CD4-positive, alpha-beta T cell treated with Interferon alpha-2 for 1 hour (primary cell): ENCODE results near the gene MSMB.

ENCODE experiments used
- DNase-seq, 2 donors: peaks; one replicate each; pipeline ENCODE4 v3.0.0-alpha.2; 2020 to 2022

MSMB gene

DNA sequence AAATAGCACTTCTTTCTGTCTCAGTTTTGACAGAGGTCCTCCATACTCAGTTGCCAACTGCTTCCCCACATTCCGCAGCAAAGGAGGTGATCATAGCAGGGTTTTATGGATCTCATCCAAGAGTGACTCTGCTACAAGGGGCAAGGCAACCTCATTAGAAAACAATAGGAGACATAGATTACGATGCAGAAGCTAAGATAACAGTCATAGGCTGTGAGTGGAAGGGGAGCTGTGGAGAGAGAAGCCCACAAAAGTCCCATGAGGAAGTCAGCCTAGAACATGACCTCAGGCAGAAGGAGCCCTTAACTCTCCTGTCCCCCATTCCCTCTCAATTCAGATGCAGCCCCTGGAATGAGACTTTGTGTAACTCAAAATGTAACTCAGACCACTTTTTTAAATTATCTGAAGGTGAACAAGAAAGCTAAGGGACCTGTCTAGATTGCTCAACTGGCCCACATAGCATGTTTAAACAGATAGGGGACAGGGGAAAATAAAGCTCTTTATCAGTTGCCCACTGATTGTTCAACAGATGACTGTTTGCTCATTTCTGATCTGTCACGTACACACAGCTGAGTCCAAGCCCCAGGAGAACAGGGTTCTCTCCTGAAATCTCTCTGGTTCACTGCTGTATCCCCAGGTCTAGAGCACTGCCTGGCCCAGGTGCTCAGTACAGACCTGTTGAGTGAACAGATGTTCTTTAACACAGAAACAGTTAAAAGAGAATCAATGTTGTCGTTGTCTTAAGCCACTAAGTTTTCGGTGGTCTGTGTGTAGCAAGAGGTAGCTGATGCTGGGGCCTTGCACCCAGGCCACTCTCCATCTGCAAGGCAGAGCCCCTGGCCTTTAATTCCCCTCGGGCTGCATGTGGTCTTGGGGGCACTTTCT, 14.2 kb downstream of the MSMB start:
- no peak for DNase-seq

GRCh38 chr10:46030091-46030937, 15.8 kb downstream of the MSMB start, which contains the start of gene NCOA4:
TSS of gene NCOA4 (minus strand) at chr10:46030623. CDS start at chr10:46016680, 13,943 bp downstream.
- peak; percentile 97 for DNase-seq

DNA sequence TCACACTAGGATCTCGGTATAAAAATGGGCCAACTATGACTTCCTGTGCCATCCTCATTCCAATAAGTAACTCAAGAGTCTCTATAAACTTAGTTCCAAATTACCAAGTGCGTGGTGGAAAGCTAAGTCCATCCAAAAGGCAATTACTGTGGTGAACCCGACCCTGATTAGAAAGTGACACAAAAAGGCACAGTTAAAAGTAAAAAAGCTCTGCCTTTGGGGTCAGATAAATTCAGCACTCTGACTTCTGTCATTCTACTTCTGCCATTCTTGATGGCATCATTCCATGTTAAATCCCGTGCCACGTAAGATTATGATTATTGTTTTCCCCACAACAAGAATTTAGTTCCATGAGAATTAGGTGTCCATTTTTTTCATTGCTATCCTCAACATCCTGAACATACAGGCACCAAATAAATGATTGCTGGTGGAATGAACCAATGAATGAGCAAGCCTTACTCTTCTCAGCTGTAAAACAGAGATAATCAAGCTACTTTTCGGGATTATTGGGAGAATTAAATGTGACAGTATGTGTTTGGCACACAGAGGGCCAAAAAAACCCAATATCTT, 16.5 kb downstream of the MSMB start:
- no peak for DNase-seq

- peak; percentile 41 to 74 for DNase-seq
Measured at GRCh38 chr10:46028584-46029460, 17.2 kb downstream of the MSMB start.

DNA sequence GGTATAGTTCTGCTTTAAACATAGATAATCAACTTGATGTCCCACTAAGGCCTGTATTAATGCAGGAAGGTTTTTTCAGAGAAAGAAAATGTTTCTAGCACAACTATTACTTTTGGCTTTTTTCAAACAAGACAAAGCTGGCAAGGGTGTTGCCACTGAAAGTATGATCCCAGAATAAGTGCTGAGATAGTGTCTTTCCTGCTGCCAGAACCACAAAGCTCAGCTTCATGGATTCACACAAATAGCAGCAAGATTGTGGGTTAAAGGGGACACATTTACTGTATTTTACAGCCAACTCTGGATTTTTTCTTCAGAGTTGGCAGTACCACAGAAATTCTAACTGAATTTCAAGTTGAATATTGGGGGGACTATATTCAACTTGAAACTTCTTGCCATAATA, 20.0 kb downstream of the MSMB start:
- DNase-seq, result no peak

GRCh38 chr10:46025406-46025805, 20.7 kb downstream of the MSMB start:
- DNase-seq, result no peak

- no peak for DNase-seq
Measured at GRCh38 chr10:46024948-46025347, 21.1 kb downstream of the MSMB start.

DNA sequence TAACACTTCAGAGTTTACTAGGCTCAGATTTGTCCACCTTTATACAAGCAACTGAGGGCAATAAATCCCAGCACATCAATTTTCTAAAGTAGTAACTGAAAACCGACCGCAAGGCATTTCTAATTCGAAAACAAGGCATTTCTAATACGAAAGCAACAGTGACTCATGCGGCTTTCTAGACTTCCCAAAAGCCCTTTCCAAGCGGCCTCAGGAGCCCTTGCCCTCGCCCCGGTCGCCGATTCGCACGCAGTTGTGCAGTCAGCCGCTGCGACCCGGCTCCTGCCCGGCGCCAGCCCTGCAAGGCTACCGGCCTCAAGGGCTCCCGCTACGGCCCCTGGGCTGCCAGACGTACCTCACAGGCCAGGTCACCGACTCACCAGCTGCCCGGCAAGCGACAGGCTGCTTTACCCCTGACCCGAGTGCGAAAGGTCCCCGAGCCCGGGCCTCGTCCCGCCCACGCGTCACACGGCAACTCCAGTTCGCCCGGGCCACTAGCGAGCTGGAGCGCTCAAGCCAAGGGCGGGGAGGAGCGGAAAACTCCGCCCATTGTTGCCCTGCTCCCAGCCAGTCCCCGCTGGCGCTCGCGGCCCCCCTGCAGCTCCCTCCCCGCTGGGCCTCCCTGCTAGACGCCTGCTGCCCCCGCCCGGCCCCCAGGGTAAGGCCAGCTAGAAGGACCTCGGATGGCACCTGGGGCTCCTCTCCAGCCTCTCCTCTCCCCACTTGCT, 22.9 kb downstream of the MSMB start:
- peak; percentile 82 to 85 for DNase-seq

DNA sequence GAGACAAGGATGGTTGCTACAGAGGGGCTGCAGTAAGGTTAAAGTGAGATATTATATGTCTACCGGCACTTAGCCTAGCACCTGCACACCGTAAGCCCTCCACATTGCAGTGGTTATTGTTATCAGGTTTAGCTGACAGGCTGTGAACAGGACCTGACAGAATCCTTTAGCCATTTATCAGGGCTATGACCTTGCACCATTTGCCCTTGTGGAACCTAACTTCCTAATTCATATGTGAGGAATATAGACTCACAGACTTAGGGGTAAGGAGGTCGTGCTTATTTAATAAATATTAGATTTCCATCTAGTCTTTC, 25.8 kb downstream of the MSMB start:
- DNase-seq, result no peak

DNA sequence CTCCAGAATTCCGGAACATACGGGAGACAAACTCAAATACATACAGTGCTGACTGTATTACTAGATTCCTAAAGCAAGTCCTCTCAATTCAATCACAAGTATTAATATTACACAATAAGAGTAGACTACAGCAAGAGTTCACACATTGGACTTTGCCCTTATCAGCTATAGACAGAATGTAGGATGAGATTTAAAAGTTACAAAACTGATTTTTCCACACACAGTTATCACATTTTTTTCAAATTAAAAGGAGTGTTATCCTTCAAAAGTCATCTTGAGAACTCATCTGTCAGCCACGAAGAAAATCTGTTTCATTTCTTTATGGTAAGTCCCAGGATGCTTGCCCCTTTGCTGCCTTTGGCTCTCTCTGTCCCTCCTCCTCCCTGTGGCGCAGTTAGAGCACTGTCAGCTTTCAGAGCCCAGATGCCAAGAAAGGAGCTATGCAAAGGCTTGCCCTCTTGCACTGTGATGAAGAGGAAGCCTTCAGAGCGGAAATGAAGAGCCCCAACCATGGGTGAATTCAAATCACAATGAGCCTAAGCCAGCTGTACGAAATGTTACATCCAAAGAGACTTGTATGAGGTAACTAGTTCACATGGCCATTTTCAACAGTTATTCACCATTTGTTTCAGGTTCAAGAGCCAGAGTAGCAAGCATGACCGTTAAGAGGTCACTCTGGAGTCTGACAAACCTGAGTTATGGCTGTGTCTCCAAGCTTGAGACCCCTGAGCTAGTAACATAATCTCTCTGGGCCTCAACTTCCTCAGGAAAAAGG, 26.3 kb downstream of the MSMB start:
- peak; percentile 28 to 32 for DNase-seq

GRCh38 chr10:46019177-46019528, 26.9 kb downstream of the MSMB start:
- DNase-seq, result no peak

DNA sequence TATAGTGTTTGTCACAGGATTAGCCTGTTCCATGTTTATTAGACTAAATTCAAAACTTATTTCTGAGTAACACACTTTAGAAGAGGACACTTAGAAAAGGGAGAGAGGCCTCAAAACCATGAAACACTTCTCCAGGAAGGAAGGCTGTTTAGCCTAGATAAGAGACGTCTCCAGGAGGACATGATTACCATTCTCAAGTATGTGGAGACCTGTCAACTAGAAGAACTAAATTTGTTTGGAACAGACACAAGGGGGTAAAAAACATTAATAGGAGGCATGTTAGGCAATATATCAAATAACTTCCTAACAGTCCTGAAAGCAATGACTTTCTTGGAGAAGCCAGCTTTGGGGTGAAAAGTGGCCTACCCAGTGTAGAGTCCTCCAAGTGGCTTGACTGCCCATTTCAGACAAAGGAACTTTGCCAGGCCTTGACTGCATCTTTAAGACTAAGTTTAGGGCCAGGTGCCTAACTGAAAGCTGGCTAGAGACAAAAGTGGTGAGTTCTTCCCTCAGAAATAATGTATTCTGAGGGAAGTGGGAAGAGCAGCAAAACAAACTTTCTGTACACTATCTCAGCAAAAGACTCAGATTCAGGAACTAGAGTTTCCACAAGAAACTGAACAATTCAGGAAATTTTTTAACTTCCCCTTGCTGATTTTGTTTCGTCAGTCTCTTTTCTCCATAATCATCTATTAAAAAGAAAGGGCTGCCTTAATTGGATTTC, 27.5 kb downstream of the MSMB start:
- DNase-seq, result no peak

DNA sequence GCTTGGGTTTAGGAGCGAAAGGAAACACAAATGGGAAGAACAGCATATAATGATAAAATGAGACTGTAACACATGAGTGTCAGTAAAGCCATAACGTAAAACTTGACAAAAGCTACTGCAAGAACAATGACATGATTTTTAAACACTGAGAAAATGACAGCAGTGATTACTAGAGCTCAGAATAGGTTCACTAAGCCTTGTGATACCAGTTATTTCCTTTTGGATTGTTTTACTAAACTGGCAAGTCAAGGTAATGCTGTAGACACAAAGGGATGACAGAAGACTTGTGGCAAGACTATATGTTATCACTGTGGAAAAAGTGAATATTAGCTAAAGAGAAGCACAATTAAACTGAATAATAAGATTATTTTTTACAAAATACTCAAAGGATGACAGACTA, 28.3 kb downstream of the MSMB start:
- no peak for DNase-seq

- DNase-seq, result no peak
Measured at GRCh38 chr10:46016811-46017210, 29.3 kb downstream of the MSMB start.

GRCh38 chr10:46016190-46016589, 29.9 kb downstream of the MSMB start:
- DNase-seq, result no peak

DNA sequence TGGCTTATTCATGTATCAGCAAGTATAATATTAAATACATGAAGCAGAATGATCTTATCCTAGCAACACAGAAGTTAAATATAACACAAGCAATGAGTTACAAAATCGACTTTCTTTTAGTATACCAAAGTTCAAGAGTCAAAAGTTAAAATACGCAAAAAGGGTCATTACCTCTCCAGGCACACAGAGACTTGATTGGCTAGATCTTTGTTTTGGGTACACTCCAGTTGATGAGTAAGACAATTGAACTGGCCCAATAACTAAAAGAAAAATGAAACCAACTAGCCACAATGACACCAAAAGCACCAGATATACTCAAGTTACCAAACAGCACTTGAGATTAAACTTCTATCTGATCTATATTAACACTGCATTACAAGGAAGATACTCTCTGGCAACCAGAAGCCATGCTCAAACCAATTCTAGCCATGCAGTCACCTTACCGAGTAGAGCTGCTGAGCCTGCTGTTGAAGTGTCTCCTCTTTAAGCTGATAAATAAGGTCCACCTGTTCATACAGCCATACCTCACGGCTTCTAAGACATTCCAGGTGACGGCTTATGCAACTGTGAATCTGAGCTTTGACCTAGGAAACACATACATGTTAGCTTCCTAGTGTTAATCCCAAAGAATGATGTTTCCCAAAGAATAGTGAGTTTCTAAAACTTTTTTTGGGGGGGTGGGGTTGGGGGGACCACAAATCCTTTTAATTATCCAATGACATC, 31.2 kb downstream of the MSMB start:
- DNase-seq, result no peak

GRCh38 chr10:46014206-46014605, 31.9 kb downstream of the MSMB start:
- DNase-seq, result no peak

GRCh38 chr10:46012746-46013145, 33.3 kb downstream of the MSMB start:
- no peak for DNase-seq

- DNase-seq, result no peak
Measured at GRCh38 chr10:46006219-46006618, 39.9 kb downstream of the MSMB start.

- DNase-seq, result no peak
Measured at GRCh38 chr10:46005383-46005782, 40.7 kb downstream of the MSMB start.
